HepG2 (cell line): ENCODE measurements around the gene CLIC1. TPM values are rescaled to one million over a fixed set of nuclear protein-coding genes. Genes with fewer than 3 reads are reported as not detected.

Experiments used
- ASH2L ChIP-seq: fragments of 300-600, 200-600 bp; sonication (generic); IDR thresholded peaks from 2 replicates; pipeline ENCODE4 v1.7.0; 2017; ENCODE audit warnings: low read depth, mild to moderate bottlenecking, moderate library complexity, mixed read lengths, low read length; ENCODE audit not compliant: insufficient read length
- GZF1 ChIP-seq: sonication (generic); formaldehyde crosslinking; IDR thresholded peaks from 2 replicates; pipeline ENCODE4 v1.5.1; 2020; ENCODE audit warnings: mild to moderate bottlenecking, missing genetic modification reagents
- HNF4A ChIP-seq: sonication (generic); formaldehyde crosslinking; IDR thresholded peaks from 2 replicates; pipeline ENCODE4 v1.4.0; 2020; ENCODE audit warnings: missing genetic modification reagents
- MEIS1 ChIP-seq: sonication (generic); formaldehyde crosslinking; IDR thresholded peaks from 2 replicates; pipeline ENCODE4 v1.9.0; 2021; ENCODE audit warnings: mild to moderate bottlenecking, missing genetic modification reagents, moderate library complexity, borderline replicate concordance
- PCBP2 ChIP-seq: fragments of 200-400 bp; formaldehyde crosslinking; optimal IDR thresholded peaks from 2 replicates; pipeline ENCODE3; 2018; ENCODE audit warnings: low read length, low read depth; ENCODE audit not compliant: poor library complexity, severe bottlenecking
- ZFP82 ChIP-seq: sonication (generic); formaldehyde crosslinking; IDR thresholded peaks from 2 replicates; pipeline ENCODE4 v1.5.1; 2020; ENCODE audit warnings: mild to moderate bottlenecking, missing genetic modification reagents, borderline replicate concordance
- ZNF3 ChIP-seq: IDR thresholded peaks from 2 replicates; pipeline ENCODE4 v1.7.0; 2017; ENCODE audit warnings: inconsistent platforms
- ZNF724P ChIP-seq: sonication (generic); formaldehyde crosslinking; IDR thresholded peaks from 2 replicates; pipeline ENCODE4 v1.8.0; 2022; ENCODE audit warnings: missing genetic modification reagents, borderline replicate concordance
- ZNF773 ChIP-seq: sonication (generic); formaldehyde crosslinking; IDR thresholded peaks from 2 replicates; pipeline ENCODE4 v1.4.0; 2020; ENCODE audit warnings: missing genetic modification reagents, borderline replicate concordance
- polyA plus RNA-seq, 8 experiments: library from polyadenylated mRNA; depleted of rRNA in 3 of 8; stranded (reverse) in 7 of 8; unstranded in 1 of 8; fragments of >200 nt; fragmentation: Illumina TruSeq in 4 of 8; extraction: Trizol in 4 of 8; gene quantifications; 2 replicates each; pipeline versions ENCODE4 v1.2.1 to v1.2.3, GENCODE V29; 2011 to 2016; ENCODE audit warnings: low read depth in 4 of 8, missing spikeins in 1 of 8, mixed read lengths in 1 of 8; ENCODE audit not compliant: insufficient read depth in 1 of 8
- total RNA-seq, 5 experiments: library from RNA; depleted of rRNA; stranded (reverse); fragments of >200 nt; fragmentation: Illumina TruSeq; extraction: Trizol; gene quantifications; 2 replicates each; pipeline ENCODE4 v1.2.3, GENCODE V29; 2016; ENCODE audit warnings: low read depth in 1 of 5
- TF ChIP-seq, protein P1 (sequence below): sonication (generic); formaldehyde crosslinking; IDR thresholded peaks from 2 replicates; pipeline ENCODE4 v1.5.1; 2020; ENCODE audit warnings: mild to moderate bottlenecking, missing genetic modification reagents, moderate library complexity
- TF ChIP-seq, protein P2 (sequence below), 2 experiments: sonication (generic) in 1 of 2; formaldehyde crosslinking in 1 of 2; IDR thresholded peaks; 2 replicates each; pipeline versions ENCODE4 v1.4.0 to v1.6.1; 2016 to 2020; ENCODE audit warnings: borderline replicate concordance in 1 of 2, low read depth in 1 of 2, mild to moderate bottlenecking in 1 of 2, missing genetic modification reagents in 1 of 2
- TF ChIP-seq, protein P3 (sequence below): sonication (generic); formaldehyde crosslinking; conservative IDR thresholded peaks from 2 replicates; pipeline ENCODE4 v1.5.0; 2020; ENCODE audit warnings: missing genetic modification reagents
- TF ChIP-seq, protein P4 (sequence below): sonication (generic); IDR thresholded peaks from 2 replicates; pipeline ENCODE4 v1.6.1; 2016; ENCODE audit warnings: low read depth, borderline replicate concordance
- TF ChIP-seq, protein P5 (sequence below): sonication (generic); formaldehyde crosslinking; IDR thresholded peaks from 2 replicates; pipeline ENCODE4 v1.4.0; 2020; ENCODE audit warnings: missing genetic modification reagents; ENCODE audit errors: not compliant biosample characterization
- TF ChIP-seq, protein P6 (sequence below): sonication (generic); formaldehyde crosslinking; IDR thresholded peaks from 2 replicates; pipeline ENCODE4 v1.8.1; 2023; ENCODE audit warnings: mild to moderate bottlenecking, missing genetic modification reagents

Gene CLIC1
- total and polyA plus RNA-seq, 2 of the 13 experiments (the other 11 are each of a cell fraction or from before 2014, with no cell fraction given), result 602 to 891 TPM

DNA sequence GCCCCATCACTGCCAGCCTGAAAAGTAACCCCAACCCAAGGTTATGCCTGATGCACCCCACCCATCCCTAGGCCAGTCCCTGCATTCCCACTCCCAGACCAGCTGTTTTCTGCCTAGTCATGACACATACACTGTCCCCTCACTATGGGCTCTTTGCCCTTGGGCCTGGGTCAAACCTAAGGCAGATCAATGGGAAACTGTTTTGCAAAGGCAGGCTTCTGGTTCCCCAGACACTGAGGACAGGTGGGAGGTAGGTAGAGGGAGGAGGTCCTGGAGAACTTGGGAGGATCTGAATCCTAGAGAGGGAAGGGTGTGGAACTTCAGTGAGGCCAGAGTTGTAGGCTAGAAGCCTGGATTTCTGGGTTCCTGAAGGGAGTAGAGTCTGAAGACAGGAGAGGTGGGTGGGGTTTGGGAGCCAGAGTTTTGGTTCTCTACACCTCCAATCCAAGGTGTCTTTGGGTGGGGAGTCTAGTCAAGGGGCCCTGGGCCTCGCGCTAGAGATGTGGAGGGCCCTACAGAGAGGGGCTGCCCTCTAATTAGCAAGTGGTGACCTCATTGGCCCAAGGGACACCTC, 2.0 kb downstream of the CLIC1 start (continued):
- TF ChIP-seq, protein P1, sequence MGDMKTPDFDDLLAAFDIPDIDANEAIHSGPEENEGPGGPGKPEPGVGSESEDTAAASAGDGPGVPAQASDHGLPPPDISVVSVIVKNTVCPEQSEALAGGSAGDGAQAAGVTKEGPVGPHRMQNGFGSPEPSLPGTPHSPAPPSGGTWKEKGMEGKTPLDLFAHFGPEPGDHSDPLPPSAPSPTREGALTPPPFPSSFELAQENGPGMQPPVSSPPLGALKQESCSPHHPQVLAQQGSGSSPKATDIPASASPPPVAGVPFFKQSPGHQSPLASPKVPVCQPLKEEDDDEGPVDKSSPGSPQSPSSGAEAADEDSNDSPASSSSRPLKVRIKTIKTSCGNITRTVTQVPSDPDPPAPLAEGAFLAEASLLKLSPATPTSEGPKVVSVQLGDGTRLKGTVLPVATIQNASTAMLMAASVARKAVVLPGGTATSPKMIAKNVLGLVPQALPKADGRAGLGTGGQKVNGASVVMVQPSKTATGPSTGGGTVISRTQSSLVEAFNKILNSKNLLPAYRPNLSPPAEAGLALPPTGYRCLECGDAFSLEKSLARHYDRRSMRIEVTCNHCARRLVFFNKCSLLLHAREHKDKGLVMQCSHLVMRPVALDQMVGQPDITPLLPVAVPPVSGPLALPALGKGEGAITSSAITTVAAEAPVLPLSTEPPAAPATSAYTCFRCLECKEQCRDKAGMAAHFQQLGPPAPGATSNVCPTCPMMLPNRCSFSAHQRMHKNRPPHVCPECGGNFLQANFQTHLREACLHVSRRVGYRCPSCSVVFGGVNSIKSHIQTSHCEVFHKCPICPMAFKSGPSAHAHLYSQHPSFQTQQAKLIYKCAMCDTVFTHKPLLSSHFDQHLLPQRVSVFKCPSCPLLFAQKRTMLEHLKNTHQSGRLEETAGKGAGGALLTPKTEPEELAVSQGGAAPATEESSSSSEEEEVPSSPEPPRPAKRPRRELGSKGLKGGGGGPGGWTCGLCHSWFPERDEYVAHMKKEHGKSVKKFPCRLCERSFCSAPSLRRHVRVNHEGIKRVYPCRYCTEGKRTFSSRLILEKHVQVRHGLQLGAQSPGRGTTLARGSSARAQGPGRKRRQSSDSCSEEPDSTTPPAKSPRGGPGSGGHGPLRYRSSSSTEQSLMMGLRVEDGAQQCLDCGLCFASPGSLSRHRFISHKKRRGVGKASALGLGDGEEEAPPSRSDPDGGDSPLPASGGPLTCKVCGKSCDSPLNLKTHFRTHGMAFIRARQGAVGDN (CRISPR knock-in tag), result no peak
- TF ChIP-seq PCBP2, result no peak
- TF ChIP-seq GZF1, result no peak
- no peak for TF ChIP-seq ZFP82 (CRISPR knock-in tag)
- TF ChIP-seq, protein P2, sequence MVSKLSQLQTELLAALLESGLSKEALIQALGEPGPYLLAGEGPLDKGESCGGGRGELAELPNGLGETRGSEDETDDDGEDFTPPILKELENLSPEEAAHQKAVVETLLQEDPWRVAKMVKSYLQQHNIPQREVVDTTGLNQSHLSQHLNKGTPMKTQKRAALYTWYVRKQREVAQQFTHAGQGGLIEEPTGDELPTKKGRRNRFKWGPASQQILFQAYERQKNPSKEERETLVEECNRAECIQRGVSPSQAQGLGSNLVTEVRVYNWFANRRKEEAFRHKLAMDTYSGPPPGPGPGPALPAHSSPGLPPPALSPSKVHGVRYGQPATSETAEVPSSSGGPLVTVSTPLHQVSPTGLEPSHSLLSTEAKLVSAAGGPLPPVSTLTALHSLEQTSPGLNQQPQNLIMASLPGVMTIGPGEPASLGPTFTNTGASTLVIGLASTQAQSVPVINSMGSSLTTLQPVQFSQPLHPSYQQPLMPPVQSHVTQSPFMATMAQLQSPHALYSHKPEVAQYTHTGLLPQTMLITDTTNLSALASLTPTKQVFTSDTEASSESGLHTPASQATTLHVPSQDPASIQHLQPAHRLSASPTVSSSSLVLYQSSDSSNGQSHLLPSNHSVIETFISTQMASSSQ (IDR thresholded peaks at IDR 0.05; ENCODE audit: low read depth), result no peak
- TF ChIP-seq, protein P2 (CRISPR knock-in tag; IDR thresholded peaks at IDR 0.05; ENCODE audit: borderline replicate concordance), result no peak
- TF ChIP-seq, protein P3, sequence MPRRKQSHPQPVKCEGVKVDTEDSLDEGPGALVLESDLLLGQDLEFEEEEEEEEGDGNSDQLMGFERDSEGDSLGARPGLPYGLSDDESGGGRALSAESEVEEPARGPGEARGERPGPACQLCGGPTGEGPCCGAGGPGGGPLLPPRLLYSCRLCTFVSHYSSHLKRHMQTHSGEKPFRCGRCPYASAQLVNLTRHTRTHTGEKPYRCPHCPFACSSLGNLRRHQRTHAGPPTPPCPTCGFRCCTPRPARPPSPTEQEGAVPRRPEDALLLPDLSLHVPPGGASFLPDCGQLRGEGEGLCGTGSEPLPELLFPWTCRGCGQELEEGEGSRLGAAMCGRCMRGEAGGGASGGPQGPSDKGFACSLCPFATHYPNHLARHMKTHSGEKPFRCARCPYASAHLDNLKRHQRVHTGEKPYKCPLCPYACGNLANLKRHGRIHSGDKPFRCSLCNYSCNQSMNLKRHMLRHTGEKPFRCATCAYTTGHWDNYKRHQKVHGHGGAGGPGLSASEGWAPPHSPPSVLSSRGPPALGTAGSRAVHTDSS, result no peak
- TF ChIP-seq ZNF773 (CRISPR knock-in tag), result no peak
- TF ChIP-seq, protein P4, sequence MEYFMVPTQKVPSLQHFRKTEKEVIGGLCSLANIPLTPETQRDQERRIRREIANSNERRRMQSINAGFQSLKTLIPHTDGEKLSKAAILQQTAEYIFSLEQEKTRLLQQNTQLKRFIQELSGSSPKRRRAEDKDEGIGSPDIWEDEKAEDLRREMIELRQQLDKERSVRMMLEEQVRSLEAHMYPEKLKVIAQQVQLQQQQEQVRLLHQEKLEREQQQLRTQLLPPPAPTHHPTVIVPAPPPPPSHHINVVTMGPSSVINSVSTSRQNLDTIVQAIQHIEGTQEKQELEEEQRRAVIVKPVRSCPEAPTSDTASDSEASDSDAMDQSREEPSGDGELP, result peak; percentile 63; the same call in 1 of the 2 replicates
- TF ChIP-seq, protein P5, sequence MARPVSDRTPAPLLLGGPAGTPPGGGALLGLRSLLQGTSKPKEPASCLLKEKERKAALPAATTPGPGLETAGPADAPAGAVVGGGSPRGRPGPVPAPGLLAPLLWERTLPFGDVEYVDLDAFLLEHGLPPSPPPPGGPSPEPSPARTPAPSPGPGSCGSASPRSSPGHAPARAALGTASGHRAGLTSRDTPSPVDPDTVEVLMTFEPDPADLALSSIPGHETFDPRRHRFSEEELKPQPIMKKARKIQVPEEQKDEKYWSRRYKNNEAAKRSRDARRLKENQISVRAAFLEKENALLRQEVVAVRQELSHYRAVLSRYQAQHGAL, result no peak
- TF ChIP-seq ZNF3 (CRISPR knock-in tag), result no peak
- no peak for TF ChIP-seq HNF4A (CRISPR knock-in tag)
- no peak for TF ChIP-seq ZNF724P
- peak; percentile 54 for TF ChIP-seq MEIS1 (CRISPR knock-in tag)
- TF ChIP-seq ASH2L, result no peak
- TF ChIP-seq, protein P6, sequence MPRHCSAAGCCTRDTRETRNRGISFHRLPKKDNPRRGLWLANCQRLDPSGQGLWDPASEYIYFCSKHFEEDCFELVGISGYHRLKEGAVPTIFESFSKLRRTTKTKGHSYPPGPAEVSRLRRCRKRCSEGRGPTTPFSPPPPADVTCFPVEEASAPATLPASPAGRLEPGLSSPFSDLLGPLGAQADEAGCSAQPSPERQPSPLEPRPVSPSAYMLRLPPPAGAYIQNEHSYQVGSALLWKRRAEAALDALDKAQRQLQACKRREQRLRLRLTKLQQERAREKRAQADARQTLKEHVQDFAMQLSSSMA, result peak; percentile 73; the same call in 1 of the 2 replicates
